ENCODE data around the gene HOXA7. TPM values are rescaled to one million over a fixed set of nuclear protein-coding genes. Genes with fewer than 3 reads are reported as not detected.
A peak's percentile ranks its signal among the peaks of the same experiment; 100 is the strongest.

The HOXA7 gene
- total and polyA plus RNA-seq, 2 experiments from 2014 or later: 0.83 TPM; not detected in 1

GRCh38 chr7:27110186-27111031 is 46.1 kb downstream of the HOXA7 start:
- H4K20me1 ChIP-seq (ENCODE audit: insufficient read depth, poor library complexity, severe bottlenecking): no peaks in the 10 kb centered on the region
- H3K27ac ChIP-seq: peak overlapping the region; percentile 56
- TF ChIP-seq EZH2 (IDR thresholded peaks at IDR 0.05; ENCODE audit: borderline replicate concordance) (no peak), EZH2phosphoT487 (IDR thresholded peaks at IDR 0.05; ENCODE audit: low read depth, severe bottlenecking, unreplicated experiment) (peak; percentile 47)
- H3K4me2 ChIP-seq: peak overlapping the region; percentile 91
- peaks cover 19% of the 10 kb centered on the region for H3K79me2 ChIP-seq
- no peaks in the 10 kb centered on the region for H3K9me3 ChIP-seq (ENCODE audit: low read depth)
- WGBS (ENCODE audit: low lambda C conversion rate, missing lambda C conversion rate): 13% methylated on average over 52 of the region's 66 CpGs
- no peaks in the 10 kb centered on the region for H3K9me2 ChIP-seq (replicated peaks; ENCODE audit: insufficient read depth)
- H3K27me3 ChIP-seq: peaks cover 81% of the 10 kb centered on the region
- no peaks in the 10 kb centered on the region for H3K36me3 ChIP-seq (replicated peaks; ENCODE audit: insufficient read depth, low read depth)
- H3K4me3 ChIP-seq: no peak overlapping the region
- peak; percentile 67 for DNase-seq (ENCODE audit: low spot score)
- H2AFZ ChIP-seq: peak overlapping the region; percentile 11
- H3K4me1 ChIP-seq (ENCODE audit: insufficient read depth): peaks cover 26% of the 10 kb centered on the region

- Histone ChIP-seq H3K79me2 (peaks cover 19% of the 10 kb centered on the region), H2AFZ (no peak overlapping the region), H3K27me3 (peaks cover 82% of the 10 kb centered on the region), H3K27ac (no peak overlapping the region), H4K20me1 (ENCODE audit: insufficient read depth, poor library complexity, severe bottlenecking) (no peaks in the 10 kb centered on the region), H3K4me2 (peak overlapping the region; percentile 91), H3K9me2 (replicated peaks; ENCODE audit: insufficient read depth) (no peaks in the 10 kb centered on the region), H3K9me3 (ENCODE audit: low read depth) (no peaks in the 10 kb centered on the region), H3K4me3 (no peak overlapping the region), H3K4me1 (ENCODE audit: insufficient read depth) (peaks cover 26% of the 10 kb centered on the region), H3K36me3 (replicated peaks; ENCODE audit: insufficient read depth, low read depth) (no peaks in the 10 kb centered on the region)
- no peak for DNase-seq (ENCODE audit: low spot score)
- TF ChIP-seq EZH2phosphoT487 (IDR thresholded peaks at IDR 0.05; ENCODE audit: low read depth, severe bottlenecking, unreplicated experiment): no peak
- TF ChIP-seq CTCF (IDR thresholded peaks at IDR 0.05; ENCODE audit: poor library complexity): no peak
- TF ChIP-seq EZH2 (IDR thresholded peaks at IDR 0.05; ENCODE audit: borderline replicate concordance): no peak
- WGBS (ENCODE audit: low lambda C conversion rate, missing lambda C conversion rate): 81% methylated on average over 4 of the region's 4 CpGs
Observed at GRCh38 chr7:27109466-27110185, 46.8 kb downstream of the HOXA7 start.

- H4K20me1 ChIP-seq (ENCODE audit: insufficient read depth, poor library complexity, severe bottlenecking): peaks cover under 1% of the 10 kb centered on the region
- peak overlapping the region; percentile 59 for H3K4me2 ChIP-seq
- H3K4me1 ChIP-seq (ENCODE audit: insufficient read depth): peaks cover 20% of the 10 kb centered on the region
- 41% methylated on average over 28 of the region's 41 CpGs for WGBS (ENCODE audit: low lambda C conversion rate, missing lambda C conversion rate)
- peak; percentile 16 for TF ChIP-seq EZH2phosphoT487 (IDR thresholded peaks at IDR 0.05; ENCODE audit: low read depth, severe bottlenecking, unreplicated experiment)
- TF ChIP-seq CTCF (IDR thresholded peaks at IDR 0.05; ENCODE audit: poor library complexity): no peak
- TF ChIP-seq EZH2 (IDR thresholded peaks at IDR 0.05; ENCODE audit: borderline replicate concordance): no peak
- peaks cover 14% of the 10 kb centered on the region for H3K79me2 ChIP-seq
- no peak overlapping the region for H2AFZ ChIP-seq
- no peaks in the 10 kb centered on the region for H3K9me2 ChIP-seq (replicated peaks; ENCODE audit: insufficient read depth)
- no peak overlapping the region for H3K4me3 ChIP-seq
- H3K27ac ChIP-seq: no peak overlapping the region
- no peaks in the 10 kb centered on the region for H3K36me3 ChIP-seq (replicated peaks; ENCODE audit: insufficient read depth, low read depth)
- DNase-seq (ENCODE audit: low spot score): no peak
- peaks cover 89% of the 10 kb centered on the region for H3K27me3 ChIP-seq
- no peaks in the 10 kb centered on the region for H3K9me3 ChIP-seq (ENCODE audit: low read depth)
Observed at GRCh38 chr7:27108390-27109127, 47.9 kb downstream of the HOXA7 start.
